ENCODE results near the gene SHANK2. TPM values are rescaled to one million over a fixed set of nuclear protein-coding genes. Genes with fewer than 3 reads are reported as not detected.
"Not testable (repeated sequence)": the region's sequence is repeated elsewhere in the genome, so short reads cannot be mapped to it uniquely, and the experiment has no call there.

The SHANK2 gene
- polyA plus RNA-seq, 1 donor from 2014 or later: 13.6 TPM

DNA sequence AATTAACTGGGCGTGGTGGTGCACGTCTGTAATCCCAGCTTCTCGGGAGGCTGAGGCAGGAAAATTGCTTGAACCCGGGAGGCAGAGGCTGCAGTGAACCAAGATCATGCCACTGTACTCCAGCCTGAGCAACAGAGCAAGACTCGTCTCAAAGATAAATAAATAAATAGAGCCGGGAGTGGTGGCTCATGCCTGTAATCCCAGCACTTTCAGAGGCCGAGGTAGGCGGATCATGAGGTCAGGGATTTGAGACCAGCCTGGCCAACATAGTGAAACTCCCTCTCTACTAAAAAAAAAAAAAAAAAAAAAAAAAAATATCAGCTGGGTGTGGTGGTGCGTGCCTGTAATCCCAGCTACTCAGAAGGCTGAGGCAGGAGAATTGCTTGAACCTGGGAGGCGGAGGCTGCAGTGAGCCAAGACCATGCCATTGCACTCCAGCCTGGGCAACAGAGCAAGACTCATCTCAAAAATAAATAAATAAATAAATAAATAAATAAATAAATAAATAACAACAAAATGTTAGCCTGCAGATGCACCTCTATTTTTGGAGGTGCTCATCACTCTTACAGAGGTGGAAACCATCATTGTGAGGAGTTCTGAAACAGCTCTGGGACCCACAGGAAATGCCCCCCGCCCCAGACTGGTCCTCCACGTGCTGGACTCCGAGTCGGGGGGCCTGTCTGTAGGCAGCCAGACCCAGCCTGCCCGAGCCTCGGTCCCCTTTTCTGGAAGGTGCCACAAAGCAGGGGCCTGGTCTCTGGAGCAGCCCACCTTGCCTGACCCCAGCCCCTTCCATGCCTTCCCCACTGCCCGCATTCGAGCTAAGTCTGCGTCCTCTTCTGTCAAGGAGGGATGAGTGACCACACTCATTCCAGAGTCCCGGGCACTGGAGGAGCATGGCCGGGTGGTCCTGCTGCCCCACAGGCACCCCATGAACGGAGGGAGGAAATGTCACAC is 18.2 kb downstream of the SHANK2 start:
- H3K27me3 ChIP-seq (ENCODE audit: insufficient read depth, low read depth, low read length); H3K27ac ChIP-seq (ENCODE audit: low read length); H3K9me3 ChIP-seq (ENCODE audit: low read length); H4K20me1 ChIP-seq (ENCODE audit: insufficient read depth); H3K79me2 ChIP-seq (replicated peaks; ENCODE audit: insufficient read depth, low read length); H3K4me2 ChIP-seq (ENCODE audit: low read length); H3K4me3 ChIP-seq (ENCODE audit: low read length); H3K36me3 ChIP-seq (ENCODE audit: insufficient read depth, low read length); H2AFZ ChIP-seq (ENCODE audit: low read depth, low read length); H3K9ac ChIP-seq (ENCODE audit: low read length); H3F3A ChIP-seq (ENCODE audit: insufficient read depth, low read length, poor library complexity, severe bottlenecking); H3K9me2 ChIP-seq (ENCODE audit: insufficient read depth, low read length): not testable (repeated sequence)

DNA sequence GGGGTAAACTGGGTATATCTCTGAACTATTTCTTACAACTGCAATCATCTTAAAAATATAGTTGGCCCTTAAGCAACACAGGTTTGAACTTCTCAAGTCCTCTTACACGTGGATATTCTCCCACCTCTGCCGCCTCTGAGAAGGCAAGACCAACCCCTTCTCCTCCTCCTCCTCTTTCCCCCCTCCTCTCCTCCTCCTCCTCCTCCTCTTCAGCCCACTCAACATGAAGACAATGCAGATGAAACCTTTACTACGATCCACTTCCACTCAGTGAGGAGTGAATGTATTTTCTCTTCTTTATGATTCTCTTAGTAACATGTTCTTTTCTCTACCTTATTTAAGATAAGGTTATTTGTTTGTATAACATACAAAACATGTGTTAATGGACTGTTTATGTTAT is 20.0 kb downstream of the SHANK2 start:
- Histone ChIP-seq H3K4me2 (ENCODE audit: low read length) (no peak overlapping the region), H3K9me2 (ENCODE audit: insufficient read depth, low read length) (no peaks in the 10 kb centered on the region), H3K36me3 (ENCODE audit: insufficient read depth, low read length) (no peaks in the 10 kb centered on the region), H3K27me3 (ENCODE audit: insufficient read depth, low read depth, low read length) (no peaks in the 10 kb centered on the region), H3K9me3 (ENCODE audit: low read length) (peaks cover 3% of the 10 kb centered on the region), H4K20me1 (ENCODE audit: insufficient read depth) (no peaks in the 10 kb centered on the region), H3K4me3 (ENCODE audit: low read length) (no peak overlapping the region), H3F3A (ENCODE audit: insufficient read depth, low read length, poor library complexity, severe bottlenecking) (no peaks in the 10 kb centered on the region), H3K27ac (ENCODE audit: low read length) (no peak overlapping the region), H2AFZ (ENCODE audit: low read depth, low read length) (no peak overlapping the region), H3K79me2 (replicated peaks; ENCODE audit: insufficient read depth, low read length) (no peaks in the 10 kb centered on the region), H3K9ac (ENCODE audit: low read length) (no peak overlapping the region)
- TF ChIP-seq, protein P1, sequence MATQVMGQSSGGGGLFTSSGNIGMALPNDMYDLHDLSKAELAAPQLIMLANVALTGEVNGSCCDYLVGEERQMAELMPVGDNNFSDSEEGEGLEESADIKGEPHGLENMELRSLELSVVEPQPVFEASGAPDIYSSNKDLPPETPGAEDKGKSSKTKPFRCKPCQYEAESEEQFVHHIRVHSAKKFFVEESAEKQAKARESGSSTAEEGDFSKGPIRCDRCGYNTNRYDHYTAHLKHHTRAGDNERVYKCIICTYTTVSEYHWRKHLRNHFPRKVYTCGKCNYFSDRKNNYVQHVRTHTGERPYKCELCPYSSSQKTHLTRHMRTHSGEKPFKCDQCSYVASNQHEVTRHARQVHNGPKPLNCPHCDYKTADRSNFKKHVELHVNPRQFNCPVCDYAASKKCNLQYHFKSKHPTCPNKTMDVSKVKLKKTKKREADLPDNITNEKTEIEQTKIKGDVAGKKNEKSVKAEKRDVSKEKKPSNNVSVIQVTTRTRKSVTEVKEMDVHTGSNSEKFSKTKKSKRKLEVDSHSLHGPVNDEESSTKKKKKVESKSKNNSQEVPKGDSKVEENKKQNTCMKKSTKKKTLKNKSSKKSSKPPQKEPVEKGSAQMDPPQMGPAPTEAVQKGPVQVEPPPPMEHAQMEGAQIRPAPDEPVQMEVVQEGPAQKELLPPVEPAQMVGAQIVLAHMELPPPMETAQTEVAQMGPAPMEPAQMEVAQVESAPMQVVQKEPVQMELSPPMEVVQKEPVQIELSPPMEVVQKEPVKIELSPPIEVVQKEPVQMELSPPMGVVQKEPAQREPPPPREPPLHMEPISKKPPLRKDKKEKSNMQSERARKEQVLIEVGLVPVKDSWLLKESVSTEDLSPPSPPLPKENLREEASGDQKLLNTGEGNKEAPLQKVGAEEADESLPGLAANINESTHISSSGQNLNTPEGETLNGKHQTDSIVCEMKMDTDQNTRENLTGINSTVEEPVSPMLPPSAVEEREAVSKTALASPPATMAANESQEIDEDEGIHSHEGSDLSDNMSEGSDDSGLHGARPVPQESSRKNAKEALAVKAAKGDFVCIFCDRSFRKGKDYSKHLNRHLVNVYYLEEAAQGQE (IDR thresholded peaks at IDR 0.05; ENCODE audit: borderline replicate concordance): no peak
- no peak for TF ChIP-seq RAD21 (conservative IDR thresholded peaks at IDR 0.05)
- no peak for TF ChIP-seq EZH2 (IDR thresholded peaks at IDR 0.05; ENCODE audit: borderline replicate concordance, insufficient read depth, low read length, poor library complexity, severe bottlenecking)
- TF ChIP-seq EP300 (conservative IDR thresholded peaks at IDR 0.05; ENCODE audit: poor library complexity, severe bottlenecking): no peak
- TF ChIP-seq MXI1 (conservative IDR thresholded peaks at IDR 0.05; ENCODE audit: poor library complexity, severe bottlenecking): no peak
- TF ChIP-seq, protein P2, sequence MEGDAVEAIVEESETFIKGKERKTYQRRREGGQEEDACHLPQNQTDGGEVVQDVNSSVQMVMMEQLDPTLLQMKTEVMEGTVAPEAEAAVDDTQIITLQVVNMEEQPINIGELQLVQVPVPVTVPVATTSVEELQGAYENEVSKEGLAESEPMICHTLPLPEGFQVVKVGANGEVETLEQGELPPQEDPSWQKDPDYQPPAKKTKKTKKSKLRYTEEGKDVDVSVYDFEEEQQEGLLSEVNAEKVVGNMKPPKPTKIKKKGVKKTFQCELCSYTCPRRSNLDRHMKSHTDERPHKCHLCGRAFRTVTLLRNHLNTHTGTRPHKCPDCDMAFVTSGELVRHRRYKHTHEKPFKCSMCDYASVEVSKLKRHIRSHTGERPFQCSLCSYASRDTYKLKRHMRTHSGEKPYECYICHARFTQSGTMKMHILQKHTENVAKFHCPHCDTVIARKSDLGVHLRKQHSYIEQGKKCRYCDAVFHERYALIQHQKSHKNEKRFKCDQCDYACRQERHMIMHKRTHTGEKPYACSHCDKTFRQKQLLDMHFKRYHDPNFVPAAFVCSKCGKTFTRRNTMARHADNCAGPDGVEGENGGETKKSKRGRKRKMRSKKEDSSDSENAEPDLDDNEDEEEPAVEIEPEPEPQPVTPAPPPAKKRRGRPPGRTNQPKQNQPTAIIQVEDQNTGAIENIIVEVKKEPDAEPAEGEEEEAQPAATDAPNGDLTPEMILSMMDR (IDR thresholded peaks at IDR 0.05; ENCODE audit: poor library complexity, severe bottlenecking): no peak
- TF ChIP-seq TAF1 (IDR thresholded peaks at IDR 0.05; ENCODE audit: low read depth): no peak
- no peak for TF ChIP-seq POLR2AphosphoS5 (IDR thresholded peaks at IDR 0.05)
- TF ChIP-seq SMC3 (conservative IDR thresholded peaks at IDR 0.05; ENCODE audit: poor library complexity): no peak
